KOPT-K1 (cell line): ENCODE results near the gene TMEM62.
A peak's percentile ranks its signal among the peaks of the same experiment; 100 is the strongest.
"Not testable (repeated sequence)": the region's sequence is repeated elsewhere in the genome, so short reads cannot be mapped to it uniquely, and the experiment has no call there.

Source experiments
- H3K27ac ChIP-seq: fragments of 200-600 bp; sonication (generic); 2 replicates; pipeline ENCODE4 v1.5.1; 2016; ENCODE audit warnings: antibody characterized with exemption, mild to moderate bottlenecking, low read depth, low read length; ENCODE audit not compliant: poor library complexity, severe bottlenecking
- H3K36me3 ChIP-seq: fragments of 200-600 bp; sonication (generic); 2 replicates; pipeline ENCODE4 v1.5.1; 2017; ENCODE audit warnings: antibody characterized with exemption, mild to moderate bottlenecking, low read length, moderate library complexity; ENCODE audit not compliant: insufficient read depth
- H3K9me3 ChIP-seq: fragments of 200-600 bp; sonication (generic); 2 replicates; pipeline ENCODE4 v1.5.1; 2017; ENCODE audit warnings: antibody characterized with exemption, low read length, mild to moderate bottlenecking; ENCODE audit not compliant: insufficient read depth, poor library complexity, severe bottlenecking

The TMEM62 gene

DNA sequence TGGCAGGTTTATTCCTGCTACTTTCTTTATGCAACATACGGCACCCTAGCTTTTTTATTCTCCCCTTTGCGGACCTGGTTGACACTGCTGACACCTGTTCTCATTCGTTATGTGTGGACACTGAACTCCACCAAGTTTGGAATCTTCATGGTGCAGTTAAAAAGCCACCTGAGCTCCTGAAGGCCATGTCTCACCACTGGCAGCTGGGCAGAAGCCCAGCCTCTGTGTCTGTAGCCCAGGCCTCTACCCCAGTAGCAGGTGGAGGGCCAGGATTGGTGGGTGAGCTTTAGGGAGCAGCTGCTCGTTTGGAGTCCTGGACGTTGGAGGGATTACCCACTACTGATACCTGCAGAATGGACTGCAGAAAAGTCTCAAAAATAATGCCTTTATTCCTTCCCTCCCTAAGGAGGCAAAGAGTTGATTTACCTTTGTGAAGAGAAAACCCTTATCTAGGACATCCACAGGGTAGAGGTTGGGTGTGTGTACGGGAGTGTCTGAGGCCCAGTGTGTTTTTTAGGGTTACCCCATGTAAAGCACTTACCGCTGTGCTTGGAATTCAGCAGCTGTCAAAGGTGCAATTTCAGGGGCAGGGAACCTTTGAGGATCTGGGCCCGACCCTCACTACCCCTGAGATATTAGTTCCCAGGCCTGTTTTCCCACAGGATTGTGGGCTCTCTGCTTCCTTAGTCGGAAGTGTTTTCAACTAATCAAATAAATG lies 51.2 kb downstream of the TMEM62 start:
- H3K27ac ChIP-seq = peak overlapping the region; percentile 60
- H3K9me3 ChIP-seq = no peaks in the 10 kb centered on the region
- H3K36me3 ChIP-seq = peaks cover 4% of the 10 kb centered on the region; the same call in 1 of the 2 replicates

DNA sequence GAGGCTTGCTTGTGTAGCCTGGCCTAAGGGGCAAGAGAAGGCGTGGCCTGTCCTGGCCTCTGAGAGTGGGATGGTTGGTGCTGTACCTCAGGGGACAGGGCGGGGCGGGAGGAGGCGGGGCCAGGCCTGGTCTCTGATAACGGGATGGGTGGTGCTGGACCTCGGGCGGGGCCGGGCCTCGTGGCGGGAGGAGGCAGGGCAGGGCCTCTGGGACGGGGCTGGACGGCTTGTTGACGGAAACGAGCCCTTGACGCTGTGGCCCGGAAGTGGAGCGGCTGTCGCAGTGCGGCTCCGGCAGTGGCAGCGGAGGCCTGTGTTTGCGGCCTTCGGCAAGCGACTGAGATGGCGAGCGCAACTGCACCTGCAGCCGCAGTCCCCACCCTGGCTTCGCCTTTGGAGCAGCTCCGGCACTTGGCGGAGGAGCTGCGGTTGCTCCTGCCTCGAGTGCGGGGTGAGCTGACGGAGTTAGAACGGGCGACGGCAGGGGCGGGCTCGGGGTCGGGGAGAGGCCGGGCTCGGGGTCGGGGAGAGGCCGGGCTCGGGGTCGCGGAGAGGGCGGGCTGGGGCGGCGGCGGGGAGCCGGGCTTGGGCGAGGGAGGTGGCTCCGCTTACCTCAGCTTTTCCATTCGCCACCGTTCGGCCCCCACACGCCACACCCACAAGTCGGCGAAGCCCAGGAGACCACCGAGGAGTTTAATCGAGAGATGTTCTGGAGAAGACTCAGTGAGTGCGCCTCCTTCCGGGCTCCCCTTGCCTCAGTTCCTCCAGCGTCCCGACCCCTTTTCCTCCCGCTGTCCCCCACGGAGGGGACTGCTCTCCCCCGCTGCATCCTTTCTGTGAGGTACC lies 52.0 kb downstream of the TMEM62 start, which contains the start of gene CCNDBP1:
Gene CCNDBP1 (plus strand): TSS at position 247 of the 846 bp plus-strand sequence. CDS start 96 bp downstream, at position 343.
- Histone ChIP-seq H3K27ac (peak within 1 kb of the TSS; percentile 60), H3K36me3 (peaks cover 12% of the 10 kb centered on the region), H3K9me3 (no peaks in the 10 kb centered on the region)

DNA sequence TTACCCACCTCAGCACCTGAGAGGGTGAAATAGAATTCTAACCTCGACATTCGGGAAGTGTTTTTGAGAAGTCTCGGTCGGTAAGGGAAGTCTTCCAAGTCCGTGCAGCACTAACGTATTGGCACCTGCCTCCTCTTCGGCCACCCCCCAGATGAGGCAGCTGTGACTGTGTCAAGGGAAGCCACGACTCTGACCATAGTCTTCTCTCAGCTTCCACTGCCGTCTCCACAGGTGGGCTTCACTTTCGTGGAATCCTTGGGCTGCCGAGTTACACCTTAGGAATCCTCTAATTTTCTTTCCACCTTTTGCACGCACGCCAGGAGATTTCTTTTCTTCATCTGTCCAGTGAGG lies 52.6 kb downstream of the TMEM62 start:
- no peaks in the 10 kb centered on the region for H3K9me3 ChIP-seq
- peaks cover 18% of the 10 kb centered on the region for H3K36me3 ChIP-seq
- H3K27ac ChIP-seq = peak overlapping the region; percentile 60

DNA sequence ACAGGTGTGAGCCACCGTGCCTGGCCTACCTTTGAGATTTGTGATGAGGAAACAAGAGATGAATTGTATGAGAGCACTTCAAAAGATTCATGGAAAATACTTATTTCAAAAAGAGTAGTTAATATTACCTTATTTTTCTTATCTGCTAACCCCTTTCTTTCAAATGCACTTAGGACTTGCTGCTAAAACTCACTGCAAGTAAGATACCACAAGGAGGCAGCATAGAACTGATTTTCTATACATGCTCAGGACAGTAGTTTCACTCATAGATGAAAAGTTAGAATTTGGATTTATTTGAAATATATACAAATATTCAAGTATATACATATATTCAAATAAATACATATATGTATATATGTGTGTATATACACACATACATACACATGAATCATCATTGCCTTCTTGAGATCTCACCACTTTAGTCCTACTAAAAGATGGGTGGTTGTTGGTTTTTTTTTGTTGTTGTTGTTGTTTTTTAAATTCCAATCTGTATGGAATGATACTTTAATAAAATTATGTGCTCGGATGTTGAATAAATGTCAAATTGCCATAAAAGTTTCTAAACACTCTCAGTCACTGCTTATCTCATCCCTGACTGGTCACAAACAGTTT lies 54.3 kb downstream of the TMEM62 start:
- Histone ChIP-seq H3K9me3 (no peaks in the 10 kb centered on the region), H3K36me3 (peaks cover 35% of the 10 kb centered on the region), H3K27ac (no peak overlapping the region)

DNA sequence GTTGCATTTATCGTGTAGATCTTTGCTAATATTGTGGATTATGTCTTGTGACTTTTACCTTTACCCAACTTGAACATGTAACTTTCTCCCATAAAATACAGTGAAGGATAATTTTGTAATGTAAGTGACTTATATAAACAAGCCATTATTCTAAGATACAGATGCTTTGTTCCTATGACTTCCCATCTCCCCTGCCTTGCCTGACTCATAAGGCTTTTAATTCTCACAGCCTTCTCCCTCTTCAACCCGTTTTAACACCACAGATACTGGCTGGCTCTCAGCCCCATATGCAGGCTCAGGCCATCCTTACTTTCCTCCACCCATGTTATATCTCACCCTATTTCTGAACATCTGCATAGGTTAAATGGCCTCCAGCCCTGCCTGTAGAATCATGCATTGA lies 55.9 kb downstream of the TMEM62 start:
- Histone ChIP-seq H3K9me3 (no peaks in the 10 kb centered on the region), H3K27ac (no peak overlapping the region), H3K36me3 (peaks cover 46% of the 10 kb centered on the region)

DNA sequence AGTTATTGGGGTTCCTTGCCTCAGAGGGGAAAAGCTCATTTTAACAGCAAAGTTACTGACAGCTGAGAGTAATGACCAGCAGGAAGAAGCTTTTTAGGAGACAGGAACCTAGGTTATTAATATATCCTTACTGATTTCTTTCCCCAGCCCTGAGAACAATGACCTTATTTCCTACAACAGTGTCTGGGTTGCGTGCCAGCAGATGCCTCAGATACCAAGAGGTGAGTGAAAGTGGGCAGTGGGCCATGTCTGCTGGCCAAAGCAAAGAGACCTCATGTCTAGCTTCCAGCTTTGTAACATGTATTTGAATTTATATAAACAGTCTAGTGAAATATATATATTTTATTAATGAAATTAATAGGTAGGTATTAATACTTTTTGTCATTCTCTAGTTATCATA lies 56.8 kb downstream of the TMEM62 start:
- no peak overlapping the region for H3K27ac ChIP-seq
- peaks cover 54% of the 10 kb centered on the region for H3K36me3 ChIP-seq
- H3K9me3 ChIP-seq = no peaks in the 10 kb centered on the region

DNA sequence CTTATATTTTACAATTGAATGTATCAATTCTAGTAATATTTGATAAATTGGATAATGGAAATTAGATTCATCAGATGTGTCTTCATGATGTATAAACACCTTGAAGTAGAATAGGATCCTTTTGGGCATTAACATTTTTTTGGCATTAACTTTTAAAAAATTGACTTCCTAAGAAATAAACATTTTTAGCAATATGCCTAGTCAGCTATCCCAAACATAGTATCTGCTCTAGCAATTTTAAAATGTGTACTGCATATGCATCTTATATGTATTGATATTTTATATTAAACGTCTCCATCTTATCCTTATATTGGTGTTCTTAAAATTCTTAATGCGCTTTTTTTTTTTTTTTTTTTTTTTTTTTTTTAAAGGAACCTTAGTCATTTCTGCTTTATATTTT lies 60.3 kb downstream of the TMEM62 start:
- no peak overlapping the region for H3K27ac ChIP-seq
- peaks cover 4% of the 10 kb centered on the region for H3K9me3 ChIP-seq
- peaks cover 65% of the 10 kb centered on the region for H3K36me3 ChIP-seq

DNA sequence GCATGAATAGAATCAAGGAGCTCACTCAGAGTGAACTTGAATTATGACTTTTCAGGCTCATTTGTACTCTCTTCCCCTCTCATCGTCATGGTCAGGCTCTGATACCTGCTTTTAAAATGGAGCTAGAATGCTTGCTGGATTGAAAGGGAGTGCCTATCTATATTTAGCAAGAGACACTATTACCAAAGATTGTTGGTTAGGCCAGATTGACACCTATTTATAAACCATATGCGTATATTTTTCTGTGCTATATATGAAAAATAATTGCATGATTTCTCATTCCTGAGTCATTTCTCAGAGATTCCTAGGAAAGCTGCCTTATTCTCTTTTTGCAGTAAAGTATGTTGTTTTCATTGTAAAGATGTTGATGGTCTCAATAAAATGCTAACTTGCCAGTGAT lies 61.4 kb downstream of the TMEM62 start:
- Histone ChIP-seq H3K36me3 (peaks cover 59% of the 10 kb centered on the region), H3K9me3 (peaks cover 4% of the 10 kb centered on the region), H3K27ac (no peak overlapping the region)

DNA sequence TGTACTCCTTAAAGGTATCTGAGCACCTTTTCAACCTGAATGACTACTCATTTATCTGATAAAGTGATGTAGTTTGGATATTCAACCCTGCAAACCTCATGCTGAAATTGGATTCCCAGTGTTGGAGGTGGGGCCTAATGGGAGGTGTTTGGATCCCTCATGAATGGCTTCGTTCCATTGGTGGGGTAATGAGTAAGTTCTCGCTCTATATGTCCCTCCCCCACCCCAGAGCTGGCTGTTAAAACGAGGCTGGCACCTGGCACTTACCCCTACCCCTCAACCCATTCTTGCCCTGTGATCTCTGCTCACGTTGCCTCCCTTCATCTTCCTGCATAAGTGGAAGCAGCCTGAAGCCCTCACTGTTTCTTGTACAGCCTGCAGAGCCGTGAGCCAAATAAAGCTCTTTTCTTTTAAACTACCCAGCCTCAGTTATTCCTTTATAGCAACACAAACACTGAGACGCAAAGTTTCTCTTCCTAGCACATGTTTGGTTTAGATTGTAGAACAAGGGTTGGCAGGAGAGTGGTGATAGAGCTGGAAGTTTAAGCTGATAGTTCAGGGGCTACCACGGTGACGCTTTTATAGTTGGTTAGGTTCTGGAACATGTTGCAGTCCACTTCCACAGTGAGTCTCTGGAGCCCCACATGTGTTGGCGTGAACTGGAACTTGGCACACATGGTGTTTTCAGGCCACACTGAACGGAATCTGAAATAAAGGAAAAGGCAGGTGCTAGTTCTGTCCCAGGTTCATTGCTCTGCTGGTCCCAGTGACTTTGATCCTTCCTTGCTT lies 63.6 kb downstream of the TMEM62 start:
- no peak overlapping the region for H3K27ac ChIP-seq
- H3K9me3 ChIP-seq = peaks cover 4% of the 10 kb centered on the region
- peaks cover 37% of the 10 kb centered on the region for H3K36me3 ChIP-seq

DNA sequence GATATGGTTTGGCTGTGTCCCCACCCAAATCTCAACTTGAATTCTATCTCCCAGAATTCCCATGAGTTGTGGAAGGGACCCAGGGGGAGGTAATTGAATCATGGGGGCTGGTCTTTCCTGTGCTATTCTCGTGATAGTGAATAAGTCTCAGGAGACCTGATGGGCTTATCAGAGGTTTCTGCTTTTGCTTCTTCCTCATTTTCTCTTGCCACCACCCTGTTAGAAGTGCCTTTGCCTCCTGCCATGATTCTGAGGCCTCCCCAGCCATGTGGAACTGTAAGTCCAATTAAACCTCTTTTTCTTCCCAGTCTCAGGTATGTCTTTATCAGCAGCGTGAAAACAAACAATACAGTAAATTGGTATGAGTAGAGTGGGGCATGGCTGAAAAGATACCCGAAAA lies 64.4 kb downstream of the TMEM62 start:
- not testable (repeated sequence) for H3K27ac ChIP-seq, H3K9me3 ChIP-seq
- H3K36me3 ChIP-seq = peaks cover 29% of the 10 kb centered on the region

DNA sequence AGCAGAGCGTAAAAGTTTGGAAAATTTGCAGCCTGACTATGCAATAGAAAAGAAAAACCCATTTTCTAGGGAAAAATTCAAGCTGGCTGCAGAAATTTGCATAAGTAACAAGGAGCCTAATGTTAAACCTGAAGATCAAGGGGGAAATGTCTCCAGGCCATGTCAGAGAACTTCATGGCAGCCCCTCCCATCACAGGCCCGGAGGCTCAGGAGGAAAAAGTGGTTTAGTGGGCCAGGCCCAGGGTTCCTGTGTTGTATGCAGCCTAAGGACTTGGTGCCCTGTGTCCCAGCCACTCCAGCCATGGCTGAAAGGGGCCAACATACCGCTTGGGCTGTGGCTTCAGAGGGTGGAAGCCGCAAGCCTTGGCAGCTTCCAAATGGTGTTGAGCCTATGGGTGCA lies 65.2 kb downstream of the TMEM62 start:
- peaks cover 21% of the 10 kb centered on the region for H3K36me3 ChIP-seq
- not testable (repeated sequence) for H3K27ac ChIP-seq, H3K9me3 ChIP-seq

DNA sequence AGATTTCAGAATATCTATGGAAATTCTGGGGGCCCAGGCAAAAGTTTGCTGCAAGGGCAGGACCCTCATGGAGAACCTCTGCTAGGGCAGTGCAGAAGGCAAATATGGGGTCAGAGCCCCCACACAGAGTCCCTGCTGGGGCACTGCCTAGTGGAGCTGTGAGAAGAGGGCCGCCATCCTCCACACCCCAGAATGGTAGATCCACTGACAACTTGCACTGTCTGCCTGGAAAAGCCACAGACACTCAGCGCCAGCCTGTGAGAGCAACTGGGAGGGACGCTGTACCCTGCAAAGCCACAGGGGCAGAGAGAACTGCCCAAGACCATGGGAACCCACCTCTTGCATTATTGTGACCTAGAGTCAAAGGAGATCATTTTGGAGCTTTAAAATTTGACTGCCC lies 65.6 kb downstream of the TMEM62 start:
- peaks cover 21% of the 10 kb centered on the region for H3K36me3 ChIP-seq
- H3K27ac ChIP-seq = no peak overlapping the region
- peaks cover 4% of the 10 kb centered on the region for H3K9me3 ChIP-seq

DNA sequence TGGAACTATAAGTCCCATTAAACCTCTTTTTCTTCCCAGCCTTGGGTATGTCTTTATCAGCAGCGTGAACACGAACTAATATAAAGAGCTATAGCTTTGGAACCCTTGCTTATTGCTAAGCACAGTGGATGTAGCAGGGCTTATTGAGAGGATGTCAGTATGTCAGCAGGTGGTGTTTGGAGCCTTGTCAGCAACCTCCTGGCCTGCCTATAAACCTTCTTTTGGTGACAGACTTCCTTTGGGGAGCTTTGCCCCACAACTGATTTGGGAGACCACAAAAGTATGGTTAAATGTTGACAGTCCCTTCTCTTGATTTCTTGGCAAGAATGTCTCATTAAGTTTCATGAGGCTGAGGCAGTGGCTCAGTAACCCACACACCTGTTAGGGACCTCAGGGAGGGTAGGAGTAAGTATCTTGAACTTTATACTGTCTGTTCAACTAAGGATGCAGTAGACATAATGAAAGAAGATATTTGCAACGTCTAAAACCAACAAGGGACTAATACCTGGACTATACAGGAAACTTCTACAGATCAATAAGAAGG lies 66.6 kb downstream of the TMEM62 start:
- H3K27ac ChIP-seq = no peak overlapping the region
- peaks cover 12% of the 10 kb centered on the region; the same call in 1 of the 2 replicates for H3K36me3 ChIP-seq
- H3K9me3 ChIP-seq = peaks cover 4% of the 10 kb centered on the region

DNA sequence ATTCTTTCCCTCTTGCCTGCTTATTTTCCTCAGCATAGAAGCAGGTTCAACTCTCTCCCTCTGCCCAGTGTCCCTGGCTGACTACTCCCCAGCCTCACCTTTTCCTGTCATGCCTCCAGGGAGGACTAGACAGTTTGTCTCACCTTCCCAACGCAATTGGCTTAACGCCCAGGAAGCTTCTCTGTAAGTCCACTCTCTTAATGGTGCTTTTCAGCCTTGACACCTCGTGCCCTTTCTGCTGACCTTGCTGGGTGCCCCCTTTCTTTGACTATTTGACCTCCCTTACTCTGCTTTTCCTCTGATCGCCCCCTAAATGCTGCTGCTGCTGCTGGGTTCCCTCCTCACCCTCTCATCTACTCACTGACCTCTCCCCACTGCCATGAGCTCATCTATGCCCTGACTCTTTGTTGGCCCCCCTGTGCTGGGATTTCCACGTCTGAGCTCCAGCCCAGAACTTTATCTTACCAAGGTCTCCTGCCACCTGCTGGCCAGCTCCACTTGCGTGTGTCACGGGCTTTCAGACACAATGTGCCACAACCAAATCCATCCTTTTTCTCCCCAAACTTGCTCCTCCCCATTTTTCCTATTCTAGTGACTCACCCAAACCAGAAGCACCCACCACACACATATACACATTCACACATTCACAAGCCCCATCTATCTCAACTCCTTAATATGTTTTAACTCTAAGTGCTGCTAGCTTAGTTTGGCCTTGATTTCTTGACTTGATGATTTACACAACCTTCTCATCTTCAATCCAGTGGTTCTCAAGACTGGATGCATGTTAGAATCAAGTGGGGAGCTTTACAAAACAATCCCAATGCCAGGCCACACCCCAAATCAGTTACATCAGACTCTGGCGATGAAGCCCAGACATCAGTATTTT lies 70.9 kb downstream of the TMEM62 start:
- Histone ChIP-seq H3K9me3 (no peaks in the 10 kb centered on the region), H3K36me3 (no peaks in the 10 kb centered on the region), H3K27ac (no peak overlapping the region)
